Peyer's patch (tissue), 4 donors: ENCODE results near the gene AP1S1.

Source experiments
- POLR2A ChIP-seq, 2 donors: fragments of 450-650 bp; IDR thresholded peaks; one replicate each; pipeline ENCODE4 v1.5.1; 2017; ENCODE audit warnings: antibody characterized with exemption in 2 of 2, mild to moderate bottlenecking in 2 of 2, moderate library complexity in 2 of 2
- TF ChIP-seq, protein P1 (sequence below), 6 experiments: fragments of 450-650 bp in 4 of 6; fragments of 200-600 bp in 2 of 6; sonication (generic) in 1 of 6; IDR thresholded peaks; one replicate each; pipeline ENCODE4 v1.5.1; 2017 to 2019; ENCODE audit warnings: antibody characterized with exemption in 6 of 6, mild to moderate bottlenecking in 3 of 6, moderate library complexity in 1 of 6

GRCh38 chr7:101180130-101180755 is 26.0 kb downstream of the AP1S1 start, which contains the start of gene NAT16:
- TF ChIP-seq, protein P1, sequence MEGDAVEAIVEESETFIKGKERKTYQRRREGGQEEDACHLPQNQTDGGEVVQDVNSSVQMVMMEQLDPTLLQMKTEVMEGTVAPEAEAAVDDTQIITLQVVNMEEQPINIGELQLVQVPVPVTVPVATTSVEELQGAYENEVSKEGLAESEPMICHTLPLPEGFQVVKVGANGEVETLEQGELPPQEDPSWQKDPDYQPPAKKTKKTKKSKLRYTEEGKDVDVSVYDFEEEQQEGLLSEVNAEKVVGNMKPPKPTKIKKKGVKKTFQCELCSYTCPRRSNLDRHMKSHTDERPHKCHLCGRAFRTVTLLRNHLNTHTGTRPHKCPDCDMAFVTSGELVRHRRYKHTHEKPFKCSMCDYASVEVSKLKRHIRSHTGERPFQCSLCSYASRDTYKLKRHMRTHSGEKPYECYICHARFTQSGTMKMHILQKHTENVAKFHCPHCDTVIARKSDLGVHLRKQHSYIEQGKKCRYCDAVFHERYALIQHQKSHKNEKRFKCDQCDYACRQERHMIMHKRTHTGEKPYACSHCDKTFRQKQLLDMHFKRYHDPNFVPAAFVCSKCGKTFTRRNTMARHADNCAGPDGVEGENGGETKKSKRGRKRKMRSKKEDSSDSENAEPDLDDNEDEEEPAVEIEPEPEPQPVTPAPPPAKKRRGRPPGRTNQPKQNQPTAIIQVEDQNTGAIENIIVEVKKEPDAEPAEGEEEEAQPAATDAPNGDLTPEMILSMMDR (IDR thresholded peaks at IDR 0.05), result no peak
- no peak for TF ChIP-seq POLR2A (IDR thresholded peaks at IDR 0.05)
